ENCODE data around the gene DAAM1.

The DAAM1 gene

DNA sequence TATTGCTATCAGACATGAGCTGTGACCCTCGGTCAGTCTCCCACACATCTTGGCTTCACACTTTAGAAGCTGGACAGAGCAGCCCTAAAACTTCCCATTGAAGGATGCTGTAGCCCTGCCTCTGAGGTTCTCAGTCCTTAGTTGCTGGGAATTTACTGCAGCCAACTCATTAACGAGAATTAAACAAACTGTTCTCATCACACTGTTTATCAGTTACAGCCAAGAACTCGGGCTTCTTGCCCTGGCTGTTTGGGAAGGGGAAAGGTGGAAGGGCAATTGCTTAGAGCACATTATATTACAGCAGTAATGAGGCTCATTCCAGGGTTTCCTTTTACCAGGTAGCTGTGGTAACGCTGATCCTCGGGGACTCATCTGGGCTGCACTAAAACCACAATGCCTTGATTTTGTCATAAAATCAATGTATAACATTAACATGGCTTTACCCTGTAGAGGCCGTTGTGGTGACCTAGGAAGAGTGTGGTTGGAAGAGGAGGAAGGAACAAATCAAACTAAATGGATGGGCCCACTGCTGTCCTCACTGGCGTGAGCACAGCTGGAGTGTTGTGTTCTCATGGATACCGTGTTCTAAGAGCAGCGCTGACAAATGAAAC is 189.6 kb downstream of the DAAM1 start:
- DNase-seq, result no peak

DNA sequence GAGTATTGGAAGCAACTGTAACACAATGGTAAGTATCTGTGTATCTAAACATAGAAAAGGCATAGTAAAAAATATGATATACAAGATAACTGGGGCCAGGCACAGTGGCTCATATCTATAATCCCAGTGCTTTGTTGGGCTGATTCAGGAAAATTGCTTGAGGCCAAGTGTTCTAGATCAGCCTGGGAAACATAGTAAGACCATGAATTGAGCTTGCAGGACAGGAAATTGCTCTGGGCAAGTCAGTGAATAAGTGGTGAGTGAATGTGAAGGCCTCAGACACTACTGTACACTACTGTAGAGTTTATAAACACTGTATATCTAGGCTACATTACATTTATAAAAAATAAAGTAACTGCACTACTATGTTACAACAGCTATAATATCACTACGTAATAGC is 201.5 kb downstream of the DAAM1 start:
- DNase-seq, result no peak

DNA sequence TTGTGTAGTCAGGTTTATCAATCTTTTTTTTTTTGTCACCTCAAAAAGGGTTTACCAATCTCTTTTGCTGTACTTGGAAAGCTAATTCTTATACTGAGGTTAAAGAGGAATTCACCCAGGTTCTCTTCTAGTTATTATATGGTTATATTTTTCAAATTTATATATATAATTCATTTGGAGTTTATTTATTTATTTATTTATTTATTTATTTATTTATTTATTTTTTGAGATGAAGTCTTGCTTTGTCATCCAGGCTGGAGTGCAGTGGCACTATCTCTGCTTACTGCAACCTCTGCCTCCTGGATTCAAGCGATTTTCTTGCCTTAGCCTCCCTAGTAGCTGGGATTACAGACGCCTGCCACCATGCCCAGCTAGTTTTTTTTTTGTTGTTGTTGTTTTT is 202.9 kb downstream of the DAAM1 start:
- DNase-seq, result no peak

DNA sequence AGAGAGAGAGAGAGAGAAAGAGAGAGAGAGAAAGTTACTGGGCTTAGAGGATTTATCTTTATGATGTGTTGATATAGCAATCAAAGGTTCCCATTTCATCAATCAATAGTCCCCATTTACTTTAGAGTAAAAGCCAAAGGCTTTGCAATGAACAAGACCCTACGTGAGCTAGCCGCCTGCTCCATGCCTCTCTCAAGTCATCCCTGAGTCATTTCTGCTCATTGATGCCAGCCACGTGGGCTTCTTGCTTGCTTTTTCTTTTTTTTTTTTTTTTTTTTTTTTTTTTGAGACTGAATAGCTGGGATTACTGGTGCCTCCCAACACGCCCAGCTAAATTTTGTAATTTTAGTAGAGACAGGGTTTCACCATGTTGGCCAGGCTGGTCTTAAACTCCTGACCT is 205.8 kb downstream of the DAAM1 start:
- DNase-seq, result no peak

DNA sequence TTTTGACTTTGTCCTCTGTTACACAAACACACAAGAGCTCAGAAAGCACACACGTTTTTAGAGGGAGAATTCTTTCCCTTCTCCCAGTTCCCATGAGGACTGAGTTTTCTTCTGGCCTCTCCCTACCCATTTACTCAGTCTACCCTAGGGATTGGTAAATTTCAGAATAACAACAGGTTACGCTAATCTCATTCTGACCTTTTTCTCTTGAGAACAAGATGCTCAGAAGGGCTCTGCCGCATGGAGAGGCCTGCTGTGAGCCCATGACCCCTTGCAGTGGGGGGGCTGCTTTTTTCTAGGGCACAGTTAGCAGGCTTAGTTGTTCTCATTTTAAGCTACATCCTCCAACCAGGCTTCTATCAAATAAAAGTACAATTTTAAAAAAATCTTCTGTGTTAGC is 207.2 kb downstream of the DAAM1 start:
- DNase-seq, result no peak

DNA sequence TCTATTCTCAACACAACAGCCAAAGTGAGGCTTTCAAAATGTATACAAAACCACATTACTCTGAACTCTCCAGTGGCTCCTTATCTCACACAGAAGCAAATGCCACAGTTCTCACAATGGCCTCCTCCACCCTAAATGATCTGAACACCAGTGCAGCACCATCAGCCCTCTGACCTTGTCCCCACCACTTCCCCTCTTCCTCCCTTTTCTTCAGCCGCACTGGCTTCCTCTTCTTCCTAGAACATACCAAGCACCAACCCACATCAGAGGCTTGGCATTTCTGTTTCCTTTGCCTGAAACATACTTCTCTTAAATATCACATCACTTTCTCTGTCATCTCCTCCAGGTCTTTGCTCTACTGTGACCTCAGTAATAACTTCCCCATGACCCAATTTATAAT is 210.4 kb downstream of the DAAM1 start:
- DNase-seq, result no peak

DNA sequence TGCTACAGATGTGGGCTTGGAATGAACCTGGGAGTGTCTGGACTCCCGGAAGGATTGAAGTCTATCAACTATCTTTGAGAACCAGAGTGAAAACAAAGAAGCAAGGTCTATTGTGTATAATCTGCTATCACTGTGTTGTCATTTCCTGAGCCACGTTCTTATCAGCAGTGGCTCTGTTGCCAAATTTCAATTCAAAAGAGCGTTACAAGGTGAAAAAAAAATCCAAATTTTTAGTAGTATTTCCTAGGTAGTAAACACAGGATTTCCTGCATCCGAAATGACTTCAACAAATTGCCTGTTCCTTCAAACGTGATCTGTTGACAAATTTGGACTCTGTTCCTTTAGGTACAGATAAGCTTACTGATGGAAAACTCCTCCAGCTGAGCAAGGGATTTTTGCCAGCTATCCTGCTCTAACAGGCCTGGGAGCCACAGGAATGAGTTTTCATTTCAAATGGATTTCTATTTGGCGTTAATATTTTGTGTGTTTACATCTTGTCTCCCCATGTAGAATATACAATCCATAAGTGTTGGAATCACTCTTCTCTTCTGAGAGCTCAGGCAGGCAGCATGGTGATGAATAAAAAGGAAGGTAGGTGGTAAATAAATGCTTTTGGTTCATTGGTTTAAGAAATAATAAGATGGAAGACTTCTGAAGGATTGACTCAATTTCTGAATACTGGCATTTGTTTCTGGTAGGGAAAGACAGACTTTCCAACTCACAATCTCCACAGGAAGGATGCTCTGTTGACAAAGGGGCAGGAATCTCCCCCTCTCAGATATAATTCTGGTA is 218.2 kb downstream of the DAAM1 start:
- DNase-seq, result no peak

DNA sequence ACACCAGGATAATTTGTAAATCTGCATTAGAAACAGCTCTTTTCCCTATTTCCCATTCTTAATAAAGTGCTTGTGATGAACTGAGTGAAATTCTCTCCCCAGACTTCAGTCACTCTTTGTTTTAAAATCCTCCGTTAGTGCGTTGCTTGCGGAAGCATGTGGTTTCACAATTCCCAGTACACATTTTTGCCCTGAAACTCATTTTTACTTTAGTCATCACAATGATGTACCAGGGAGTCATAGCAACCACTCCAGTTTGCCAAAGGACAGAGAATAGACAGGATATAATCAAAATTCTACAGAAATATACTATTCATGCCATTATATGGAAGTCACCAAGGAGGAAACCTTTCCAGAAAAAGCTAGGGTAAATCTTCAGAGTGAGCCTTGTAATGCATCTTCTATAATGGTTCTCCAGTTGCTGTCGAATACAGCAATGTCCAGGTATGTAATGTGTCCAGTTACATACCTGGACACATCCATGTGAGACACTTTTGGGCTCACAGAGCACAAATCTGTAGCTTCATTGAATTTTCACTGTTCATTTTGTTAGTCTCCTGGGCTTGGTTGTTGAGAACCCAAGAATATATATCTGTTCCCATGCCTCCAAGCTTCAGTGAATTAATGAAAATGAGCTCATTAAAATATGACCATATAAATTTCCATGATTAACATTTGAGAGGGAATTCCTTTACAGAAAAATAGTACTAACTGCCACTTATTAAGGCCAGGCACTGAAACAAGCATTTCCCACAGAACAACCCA is 219.0 kb downstream of the DAAM1 start:
- DNase-seq, result no peak

DNA sequence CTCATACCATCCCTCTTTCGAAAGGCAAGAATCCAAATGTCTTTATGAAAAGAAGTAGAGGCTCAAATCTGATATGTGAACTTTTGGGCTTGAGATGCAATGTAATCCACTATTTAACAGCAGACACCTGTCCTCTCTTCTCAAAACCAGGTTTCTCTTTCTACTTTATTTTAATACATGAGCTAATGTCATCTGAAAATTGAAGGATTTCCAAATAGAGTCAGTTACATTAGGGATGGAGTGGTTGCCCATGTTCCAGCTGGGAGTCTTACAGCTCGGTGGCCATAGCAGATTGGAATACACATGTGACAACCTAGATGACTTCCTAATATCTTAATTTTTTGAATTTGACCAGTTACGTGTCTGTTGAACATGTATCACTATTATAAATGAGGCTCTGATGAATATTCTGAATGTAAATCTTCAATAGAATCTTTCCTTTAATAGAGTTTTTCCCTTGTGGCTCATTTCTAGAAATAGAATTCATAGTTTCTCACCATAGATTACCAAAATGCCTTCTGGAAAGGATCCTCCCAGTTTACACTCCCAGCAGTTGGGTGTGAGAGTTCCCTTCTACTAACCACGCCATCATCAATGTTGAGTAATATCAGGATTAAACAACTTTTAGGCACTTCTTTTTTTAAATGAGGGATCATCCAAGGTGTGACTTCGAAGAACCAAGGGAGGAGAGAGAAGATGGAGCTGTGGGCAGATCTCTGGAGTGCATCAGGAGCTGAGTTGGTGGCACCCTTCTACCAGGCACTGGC is 227.6 kb downstream of the DAAM1 start:
- DNase-seq, result no peak

DNA sequence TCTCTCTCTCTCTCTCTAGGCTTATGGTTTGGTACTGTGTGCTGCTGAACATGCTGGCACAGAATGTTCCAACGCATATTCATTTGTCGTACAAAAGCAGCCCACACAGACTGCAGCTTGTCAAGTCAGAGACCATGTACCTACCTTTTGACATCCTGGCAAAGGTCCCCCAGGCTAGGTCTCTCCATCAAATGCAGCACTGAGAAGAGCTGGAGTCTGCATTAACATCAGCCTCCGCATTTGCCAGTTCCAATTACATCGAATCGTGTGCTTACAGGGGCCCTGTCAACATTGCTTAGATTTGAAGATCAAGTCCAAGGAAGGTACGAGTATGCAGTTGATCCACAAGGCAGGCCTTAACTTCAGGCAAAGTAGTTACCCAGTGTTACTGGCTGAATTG is 228.8 kb downstream of the DAAM1 start:
- no peak for DNase-seq

DNA sequence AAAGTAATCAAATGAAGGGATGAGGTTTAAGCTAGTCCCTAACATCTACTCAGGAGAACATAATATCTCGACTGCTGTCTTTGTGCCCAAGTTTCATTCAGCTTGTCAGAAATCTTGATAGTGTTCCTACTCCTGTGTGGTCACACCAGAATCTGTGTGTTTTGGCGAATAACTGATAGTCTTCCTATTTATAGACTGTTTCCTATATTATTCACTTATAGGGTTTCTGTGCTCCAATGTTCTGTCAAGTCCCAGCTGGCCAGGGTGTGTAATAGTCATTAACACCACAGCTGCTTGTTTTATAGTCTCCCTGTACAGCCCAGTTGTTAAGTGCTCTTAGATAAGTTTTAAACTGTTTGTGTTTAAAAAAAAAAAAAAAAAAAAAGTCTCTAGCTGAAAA is 230.8 kb downstream of the DAAM1 start:
- DNase-seq, result no peak
